ENCODE results near the gene OR2S2. TPM values are rescaled to one million over a fixed set of nuclear protein-coding genes. Genes with fewer than 3 reads are reported as not detected.
A peak's percentile ranks its signal among the peaks of the same experiment; 100 is the strongest.

Gene OR2S2
- total RNA-seq, 4 donors from 2014 or later: not detected

GRCh38 chr9:35933550-35934067, 24.3 kb downstream of the OR2S2 start:
- Histone ChIP-seq H3K36me3 (no peaks in the 10 kb centered on the region), H3K4me3 (no peak overlapping the region), H3K27me3 (no peaks in the 10 kb centered on the region), H3K4me1 (no peaks in the 10 kb centered on the region), H3K27ac (no peak overlapping the region), H3K9me3 (no peaks in the 10 kb centered on the region)
- in situ Hi-C loops (cut with MboI; ENCODE audit: low sequenced_read_pairs in 4 of 4): no loop called here
- DNase-seq (no peak), ATAC-seq (no peak)
- TF ChIP-seq CTCF (IDR thresholded peaks at IDR 0.05 in 4 of 5, conservative IDR thresholded peaks at IDR 0.05 in 1 of 5) (no peak), POLR2A (IDR thresholded peaks at IDR 0.05) (no peak)
- intact Hi-C loops (cut with DNase I; ENCODE audit: low total_unique reads): no loop called here

GRCh38 chr9:35932735-35933134, 25.2 kb downstream of the OR2S2 start:
- intact Hi-C loops (cut with DNase I; ENCODE audit: low total_unique reads): no loop called here
- Histone ChIP-seq H3K4me1 (no peaks in the 10 kb centered on the region), H3K36me3 (no peaks in the 10 kb centered on the region), H3K27ac (no peak overlapping the region), H3K4me3 (no peak overlapping the region), H3K9me3 (no peaks in the 10 kb centered on the region), H3K27me3 (no peaks in the 10 kb centered on the region)
- DNase-seq (no peak), ATAC-seq (no peak)
- no peak for TF ChIP-seq CTCF (IDR thresholded peaks at IDR 0.05 in 4 of 5, conservative IDR thresholded peaks at IDR 0.05 in 1 of 5)
- TF ChIP-seq POLR2A (IDR thresholded peaks at IDR 0.05): no peak
- in situ Hi-C loops (cut with MboI; ENCODE audit: low sequenced_read_pairs in 4 of 4): no loop called here

GRCh38 chr9:35930989-35931388, 27.0 kb downstream of the OR2S2 start:
- H3K4me3 ChIP-seq: no peak overlapping the region
- no peaks in the 10 kb centered on the region for H3K36me3 ChIP-seq
- no peaks in the 10 kb centered on the region for H3K9me3 ChIP-seq
- ATAC-seq: no peak
- H3K4me1 ChIP-seq: no peaks in the 10 kb centered on the region
- no peaks in the 10 kb centered on the region for H3K27me3 ChIP-seq
- no peak overlapping the region for H3K27ac ChIP-seq
- TF ChIP-seq POLR2A (IDR thresholded peaks at IDR 0.05) (no peak), CTCF (IDR thresholded peaks at IDR 0.05 in 4 of 5, conservative IDR thresholded peaks at IDR 0.05 in 1 of 5) (no peak)
- in situ Hi-C loops (cut with MboI; ENCODE audit: low sequenced_read_pairs in 4 of 4) (no loop called here), intact Hi-C loops (cut with DNase I; ENCODE audit: low total_unique reads) (no loop called here)
- DNase-seq: no peak

GRCh38 chr9:35930521-35930920, 27.4 kb downstream of the OR2S2 start:
- no peak overlapping the region for H3K27ac ChIP-seq
- intact Hi-C loops (cut with DNase I; ENCODE audit: low total_unique reads): no loop called here
- H3K4me1 ChIP-seq: no peaks in the 10 kb centered on the region
- in situ Hi-C loops (cut with MboI; ENCODE audit: low sequenced_read_pairs in 4 of 4): no loop called here
- no peak overlapping the region for H3K4me3 ChIP-seq
- ATAC-seq: no peak
- H3K27me3 ChIP-seq: no peaks in the 10 kb centered on the region
- no peaks in the 10 kb centered on the region for H3K36me3 ChIP-seq
- no peak for TF ChIP-seq POLR2A (IDR thresholded peaks at IDR 0.05)
- no peaks in the 10 kb centered on the region for H3K9me3 ChIP-seq
- DNase-seq: no peak

GRCh38 chr9:35929453-35929718, 28.6 kb downstream of the OR2S2 start:
- no peaks in the 10 kb centered on the region for H3K27me3 ChIP-seq
- no peak for ATAC-seq
- H3K4me3 ChIP-seq: no peak overlapping the region
- intact Hi-C loops (cut with DNase I; ENCODE audit: low total_unique reads): loop anchor here (10.0 kb wide), 1 partner anchor 615 kb away; no protein-coding TSS in a partner anchor
- H3K36me3 ChIP-seq: no peaks in the 10 kb centered on the region
- DNase-seq: no peak
- H3K27ac ChIP-seq: peak overlapping the region in 3 of 4 donors; percentile 39 to 51 (median 46)
- TF ChIP-seq POLR2A (IDR thresholded peaks at IDR 0.05): no peak
- TF ChIP-seq CTCF (IDR thresholded peaks at IDR 0.05 in 4 of 5, conservative IDR thresholded peaks at IDR 0.05 in 1 of 5): no peak
- in situ Hi-C loops (cut with MboI; ENCODE audit: low sequenced_read_pairs in 4 of 4): no loop called here
- H3K9me3 ChIP-seq: no peaks in the 10 kb centered on the region
- peaks cover 0 to under 1% of the 10 kb centered on the region in 2 donors for H3K4me1 ChIP-seq

All from gastrocnemius medialis (tissue), 4 donors.